ENCODE measurements around the gene SLC9A9.

DNA sequence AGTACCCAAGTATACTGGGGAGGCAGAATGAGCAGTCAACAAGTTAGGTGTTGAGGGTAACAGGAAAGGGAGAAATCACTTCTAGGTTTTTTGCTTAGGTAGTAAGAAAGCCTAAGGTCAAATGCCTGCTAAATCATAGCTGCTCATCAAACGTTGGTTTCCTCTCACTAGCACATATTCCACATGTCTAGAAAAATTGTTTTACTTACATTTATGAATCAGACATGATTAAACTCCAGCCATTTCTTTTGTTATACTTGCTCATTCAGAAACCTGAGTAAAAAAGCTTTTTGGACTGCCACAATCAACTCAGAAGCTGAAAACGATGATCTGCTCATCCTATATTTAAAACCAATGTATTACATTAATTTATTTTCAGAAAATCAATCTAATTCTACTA lies 40.2 kb downstream of the SLC9A9 start:
- no peak for TF ChIP-seq POLR2AphosphoS5 (IDR thresholded peaks at IDR 0.05; ENCODE audit: low read depth, low read length)
- TF ChIP-seq, protein P1, sequence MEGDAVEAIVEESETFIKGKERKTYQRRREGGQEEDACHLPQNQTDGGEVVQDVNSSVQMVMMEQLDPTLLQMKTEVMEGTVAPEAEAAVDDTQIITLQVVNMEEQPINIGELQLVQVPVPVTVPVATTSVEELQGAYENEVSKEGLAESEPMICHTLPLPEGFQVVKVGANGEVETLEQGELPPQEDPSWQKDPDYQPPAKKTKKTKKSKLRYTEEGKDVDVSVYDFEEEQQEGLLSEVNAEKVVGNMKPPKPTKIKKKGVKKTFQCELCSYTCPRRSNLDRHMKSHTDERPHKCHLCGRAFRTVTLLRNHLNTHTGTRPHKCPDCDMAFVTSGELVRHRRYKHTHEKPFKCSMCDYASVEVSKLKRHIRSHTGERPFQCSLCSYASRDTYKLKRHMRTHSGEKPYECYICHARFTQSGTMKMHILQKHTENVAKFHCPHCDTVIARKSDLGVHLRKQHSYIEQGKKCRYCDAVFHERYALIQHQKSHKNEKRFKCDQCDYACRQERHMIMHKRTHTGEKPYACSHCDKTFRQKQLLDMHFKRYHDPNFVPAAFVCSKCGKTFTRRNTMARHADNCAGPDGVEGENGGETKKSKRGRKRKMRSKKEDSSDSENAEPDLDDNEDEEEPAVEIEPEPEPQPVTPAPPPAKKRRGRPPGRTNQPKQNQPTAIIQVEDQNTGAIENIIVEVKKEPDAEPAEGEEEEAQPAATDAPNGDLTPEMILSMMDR (IDR thresholded peaks at IDR 0.05), result no peak
- TF ChIP-seq, protein P2, sequence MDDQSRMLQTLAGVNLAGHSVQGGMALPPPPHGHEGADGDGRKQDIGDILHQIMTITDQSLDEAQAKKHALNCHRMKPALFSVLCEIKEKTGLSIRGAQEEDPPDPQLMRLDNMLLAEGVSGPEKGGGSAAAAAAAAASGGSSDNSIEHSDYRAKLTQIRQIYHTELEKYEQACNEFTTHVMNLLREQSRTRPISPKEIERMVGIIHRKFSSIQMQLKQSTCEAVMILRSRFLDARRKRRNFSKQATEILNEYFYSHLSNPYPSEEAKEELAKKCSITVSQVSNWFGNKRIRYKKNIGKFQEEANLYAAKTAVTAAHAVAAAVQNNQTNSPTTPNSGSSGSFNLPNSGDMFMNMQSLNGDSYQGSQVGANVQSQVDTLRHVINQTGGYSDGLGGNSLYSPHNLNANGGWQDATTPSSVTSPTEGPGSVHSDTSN (IDR thresholded peaks at IDR 0.05), result no peak
- TF ChIP-seq SMC3 (IDR thresholded peaks at IDR 0.05; ENCODE audit: low read depth, low read length), result no peak
- TF ChIP-seq NFIC (IDR thresholded peaks at IDR 0.05; ENCODE audit: borderline replicate concordance), result no peak
- TF ChIP-seq CHD2 (IDR thresholded peaks at IDR 0.05; ENCODE audit: low read length, partially characterized antibody), result no peak
- TF ChIP-seq, protein P3, sequence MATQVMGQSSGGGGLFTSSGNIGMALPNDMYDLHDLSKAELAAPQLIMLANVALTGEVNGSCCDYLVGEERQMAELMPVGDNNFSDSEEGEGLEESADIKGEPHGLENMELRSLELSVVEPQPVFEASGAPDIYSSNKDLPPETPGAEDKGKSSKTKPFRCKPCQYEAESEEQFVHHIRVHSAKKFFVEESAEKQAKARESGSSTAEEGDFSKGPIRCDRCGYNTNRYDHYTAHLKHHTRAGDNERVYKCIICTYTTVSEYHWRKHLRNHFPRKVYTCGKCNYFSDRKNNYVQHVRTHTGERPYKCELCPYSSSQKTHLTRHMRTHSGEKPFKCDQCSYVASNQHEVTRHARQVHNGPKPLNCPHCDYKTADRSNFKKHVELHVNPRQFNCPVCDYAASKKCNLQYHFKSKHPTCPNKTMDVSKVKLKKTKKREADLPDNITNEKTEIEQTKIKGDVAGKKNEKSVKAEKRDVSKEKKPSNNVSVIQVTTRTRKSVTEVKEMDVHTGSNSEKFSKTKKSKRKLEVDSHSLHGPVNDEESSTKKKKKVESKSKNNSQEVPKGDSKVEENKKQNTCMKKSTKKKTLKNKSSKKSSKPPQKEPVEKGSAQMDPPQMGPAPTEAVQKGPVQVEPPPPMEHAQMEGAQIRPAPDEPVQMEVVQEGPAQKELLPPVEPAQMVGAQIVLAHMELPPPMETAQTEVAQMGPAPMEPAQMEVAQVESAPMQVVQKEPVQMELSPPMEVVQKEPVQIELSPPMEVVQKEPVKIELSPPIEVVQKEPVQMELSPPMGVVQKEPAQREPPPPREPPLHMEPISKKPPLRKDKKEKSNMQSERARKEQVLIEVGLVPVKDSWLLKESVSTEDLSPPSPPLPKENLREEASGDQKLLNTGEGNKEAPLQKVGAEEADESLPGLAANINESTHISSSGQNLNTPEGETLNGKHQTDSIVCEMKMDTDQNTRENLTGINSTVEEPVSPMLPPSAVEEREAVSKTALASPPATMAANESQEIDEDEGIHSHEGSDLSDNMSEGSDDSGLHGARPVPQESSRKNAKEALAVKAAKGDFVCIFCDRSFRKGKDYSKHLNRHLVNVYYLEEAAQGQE (IDR thresholded peaks at IDR 0.05; ENCODE audit: low read depth, low read length), result no peak
- no peak for TF ChIP-seq MXI1 (IDR thresholded peaks at IDR 0.05; ENCODE audit: low read depth, low read length)
- TF ChIP-seq, protein P4, sequence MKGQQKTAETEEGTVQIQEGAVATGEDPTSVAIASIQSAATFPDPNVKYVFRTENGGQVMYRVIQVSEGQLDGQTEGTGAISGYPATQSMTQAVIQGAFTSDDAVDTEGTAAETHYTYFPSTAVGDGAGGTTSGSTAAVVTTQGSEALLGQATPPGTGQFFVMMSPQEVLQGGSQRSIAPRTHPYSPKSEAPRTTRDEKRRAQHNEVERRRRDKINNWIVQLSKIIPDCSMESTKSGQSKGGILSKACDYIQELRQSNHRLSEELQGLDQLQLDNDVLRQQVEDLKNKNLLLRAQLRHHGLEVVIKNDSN (IDR thresholded peaks at IDR 0.05; ENCODE audit: borderline replicate concordance, low read depth), result no peak
- TF ChIP-seq TCF12 (IDR thresholded peaks at IDR 0.05), result no peak
- no peak for TF ChIP-seq GABPA (IDR thresholded peaks at IDR 0.05; ENCODE audit: low read depth)

All from SK-N-SH (cell line).